ENCODE results near the gene RB1. TPM values are rescaled to one million over a fixed set of nuclear protein-coding genes. Genes with fewer than 3 reads are reported as not detected.

The RB1 gene
- total and polyA plus RNA-seq, 2 donors (not counting 3 experiments of a cell fraction or from before 2014, with no cell fraction given) = 8.0 to 41.2 TPM

- Histone ChIP-seq H2AFZ (ENCODE audit: low read depth, low read length) (peak overlapping the region; percentile 66), H3K4me1 (ENCODE audit: control insufficient read depth, extremely low read depth, insufficient read depth, low read length) (peaks cover 50% of the 10 kb centered on the region), H3K9me1 (replicated peaks; ENCODE audit: control insufficient read depth, extremely low read depth, insufficient read depth, low read length) (no peaks in the 10 kb centered on the region), H4K20me1 (replicated peaks; ENCODE audit: control insufficient read depth, extremely low read depth, insufficient read depth, low read length) (no peaks in the 10 kb centered on the region), H3K9ac (replicated peaks; ENCODE audit: extremely low read depth, insufficient read depth, low read length) (no peak overlapping the region), H3K79me2 (ENCODE audit: control insufficient read depth, insufficient read depth, low read length) (no peaks in the 10 kb centered on the region), H3K4me2 (ENCODE audit: insufficient read depth, low read length) (peak overlapping the region; percentile 88), H3K27me3 (ENCODE audit: control insufficient read depth in 2 of 2, insufficient read depth in 2 of 2, low read length in 2 of 2) (no peaks in the 10 kb centered on the region), H3K9me3 (replicated peaks; ENCODE audit: control insufficient read depth, insufficient read depth, low read length) (no peaks in the 10 kb centered on the region), H3K36me3 (ENCODE audit: control insufficient read depth in 2 of 2, extremely low read depth in 1 of 2, insufficient read depth in 2 of 2, low read length in 2 of 2) (no peaks in the 10 kb centered on the region), H3K27ac (ENCODE audit: insufficient read depth, low read depth, low read length) (peak overlapping the region; percentile 54), H3K4me3 (replicated peaks in 1 of 3; ENCODE audit: insufficient read depth in 1 of 3, low read depth in 1 of 3, low read length in 3 of 3) (peak overlapping the region in 1 of 3 experiments; percentile 23)
- FAIRE-seq = peak; percentile 92
- intact Hi-C loops (cut with micrococcal nuclease) (no loop called here), dilution Hi-C loops (cut with MboI; ENCODE audit: extremely low pct_ligation_motif_present, low sequenced_read_pairs) (no loop called here)
- TF ChIP-seq GATA2 (IDR thresholded peaks at IDR 0.05; ENCODE audit: insufficient read depth, insufficient read length, low read depth, low read length) (peak; percentile 93), CTCF (IDR thresholded peaks at IDR 0.05; ENCODE audit: extremely low read depth in 1 of 2, insufficient read depth in 1 of 2, low read depth in 1 of 2, low read length in 2 of 2) (no peak), EZH2 (IDR thresholded peaks at IDR 0.05; ENCODE audit: borderline replicate concordance, low read depth, low read length, severe bottlenecking) (no peak), POLR2AphosphoS5 (IDR thresholded peaks at IDR 0.05; ENCODE audit: insufficient read depth, low read depth, low read length) (peak; percentile 85), MAX (IDR thresholded peaks at IDR 0.05; ENCODE audit: insufficient read depth, insufficient read length) (peak; percentile 78), MYC (IDR thresholded peaks at IDR 0.05; ENCODE audit: low read depth, low read length) (no peak), POLR2A (IDR thresholded peaks at IDR 0.05; ENCODE audit: low read depth, low read length) (peak; percentile 39), JUN (IDR thresholded peaks at IDR 0.05; ENCODE audit: borderline replicate concordance, insufficient read depth, insufficient read length, low read depth) (no peak), FOS (IDR thresholded peaks at IDR 0.05; ENCODE audit: borderline replicate concordance, insufficient read depth, low read length) (peak; percentile 14)
- BruUV-seq (replicated peaks) = TSS peak; percentile 36
- ChIA-PET CTCF (interaction anchor here (1.0 to 1.7 kb wide), 2 partner anchors 40 to 87 kb away, joined by 3 to 9 read pairs; partner anchors contain the start of gene RCBTB2), POLR2A (interaction anchor here (1.2 kb wide), 1 partner anchor 40 kb away, joined by 3 read pairs; the partner anchor contains the start of gene RCBTB2)
- DNase-seq (ENCODE audit: low read depth, low spot score) = peak; percentile 87
Measured at GRCh38 chr13:48492470-48493065, 189.0 kb downstream of the RB1 start.

All from endothelial cell of umbilical vein (primary cell).